ENCODE results near the gene ARF4. TPM values are rescaled to one million over a fixed set of nuclear protein-coding genes. Genes with fewer than 3 reads are reported as not detected.

ARF4 gene
- total and polyA plus RNA-seq, 7 donors = 37.7 to 127 (median 54.3) TPM

DNA sequence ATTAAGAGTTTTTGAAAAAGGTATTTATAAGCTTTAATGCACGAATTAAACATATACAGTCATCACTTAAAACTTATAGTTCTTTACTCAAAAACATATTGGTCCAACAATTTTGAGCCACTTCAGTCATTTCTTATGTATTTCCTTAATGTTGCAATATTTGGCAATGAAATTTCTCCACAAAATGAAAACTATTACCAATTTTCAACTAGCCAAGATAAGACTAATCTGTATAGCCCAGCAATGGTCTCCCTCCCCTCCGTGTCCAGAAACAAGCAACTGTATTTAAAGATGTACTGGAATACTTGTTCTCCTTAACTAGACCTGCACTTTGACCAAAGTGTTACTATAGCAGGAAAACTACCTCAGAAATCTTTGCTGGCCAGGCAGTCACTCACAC is 9.2 kb downstream of the ARF4 start:
- no peaks in the 10 kb centered on the region for H3K9me3 ChIP-seq
- ATAC-seq = no peak
- H3K4me3 ChIP-seq = no peak overlapping the region
- no peak for TF ChIP-seq CTCF (IDR thresholded peaks at IDR 0.05)
- H3K27me3 ChIP-seq (ENCODE audit: insufficient read depth in 3 of 3, low read length in 2 of 3) = no peaks in the 10 kb centered on the region
- 79 to 94% (median 87%) methylated on average over 2 of the region's 2 CpGs for WGBS, 3 donors
- DNase-seq = no peak
- H3K27ac ChIP-seq = no peak overlapping the region
- H3K4me1 ChIP-seq = peaks cover 21% of the 10 kb centered on the region
- intact Hi-C loops (cut with DNase I) = no loop called here
- peaks cover 4 to 12% of the 10 kb centered on the region in 2 donors for H3K36me3 ChIP-seq (ENCODE audit: insufficient read depth in 1 of 2, low read depth in 1 of 2)

DNA sequence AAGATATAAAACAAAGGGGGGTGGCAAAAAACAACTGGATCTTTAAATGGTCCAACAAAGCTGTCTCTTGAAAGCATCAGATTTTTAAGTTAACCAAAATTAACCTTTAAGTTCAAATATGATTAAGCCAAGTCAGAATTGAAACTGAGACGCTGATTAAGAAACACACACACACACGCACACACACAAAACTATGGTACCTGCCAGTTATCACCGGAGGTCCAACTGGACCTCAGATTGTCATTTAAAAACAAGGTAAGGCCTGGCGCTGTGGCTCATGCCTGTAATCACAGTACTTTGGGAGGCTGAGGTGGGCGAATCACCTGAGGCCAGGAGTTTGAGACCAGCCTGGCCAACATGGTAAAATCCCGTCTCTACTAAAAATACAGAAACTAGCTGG is 10.4 kb downstream of the ARF4 start:
- H3K4me3 ChIP-seq = no peak overlapping the region
- TF ChIP-seq CTCF (IDR thresholded peaks at IDR 0.05) = no peak
- no peak overlapping the region for H3K27ac ChIP-seq
- intact Hi-C loops (cut with DNase I) = no loop called here
- WGBS, 3 donors = 78 to 87% (median 78%) methylated on average over 6 of the region's 6 CpGs
- no peak for ATAC-seq
- H3K27me3 ChIP-seq (ENCODE audit: insufficient read depth in 3 of 3, low read length in 2 of 3) = no peaks in the 10 kb centered on the region
- peaks cover 12% of the 10 kb centered on the region for H3K4me1 ChIP-seq
- peaks cover 6 to 23% of the 10 kb centered on the region in 2 donors for H3K36me3 ChIP-seq (ENCODE audit: insufficient read depth in 1 of 2, low read depth in 1 of 2)
- H3K9me3 ChIP-seq = no peaks in the 10 kb centered on the region
- DNase-seq = no peak

DNA sequence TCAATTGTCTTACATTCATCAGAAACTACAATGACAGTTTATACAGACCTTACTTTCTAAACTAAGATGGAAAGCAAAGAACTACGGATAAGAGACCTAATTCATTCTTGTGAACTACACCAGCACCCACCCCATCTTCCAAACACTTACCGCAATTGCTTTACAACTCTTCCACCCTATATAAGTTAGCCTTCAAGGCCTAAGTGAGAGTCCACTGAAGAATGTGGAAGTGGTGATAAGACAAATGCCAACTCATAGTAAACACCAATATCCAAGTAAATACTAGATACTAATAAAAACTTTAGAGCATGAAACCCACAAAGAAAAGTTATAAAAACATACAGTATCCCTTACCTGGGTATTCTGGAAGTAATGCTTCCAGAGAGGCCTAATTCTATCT is 13.6 kb downstream of the ARF4 start:
- ATAC-seq (no peak), DNase-seq (no peak)
- Histone ChIP-seq H3K27ac (no peak overlapping the region), H3K9me3 (no peaks in the 10 kb centered on the region), H3K36me3 (ENCODE audit: insufficient read depth in 1 of 2, low read depth in 1 of 2) (peaks cover 6 to 53% of the 10 kb centered on the region in 2 donors), H3K4me1 (peaks cover 12% of the 10 kb centered on the region), H3K27me3 (ENCODE audit: insufficient read depth in 3 of 3, low read length in 2 of 3) (no peaks in the 10 kb centered on the region), H3K4me3 (no peak overlapping the region)
- TF ChIP-seq CTCF (IDR thresholded peaks at IDR 0.05) = no peak
- intact Hi-C loops (cut with DNase I) = no loop called here
- 85 to 91% (median 91%) methylated on average over 2 of the region's 2 CpGs for WGBS, 3 donors

- Histone ChIP-seq H3K9me3 (no peaks in the 10 kb centered on the region), H3K27me3 (ENCODE audit: insufficient read depth in 3 of 3, low read length in 2 of 3) (no peaks in the 10 kb centered on the region), H3K36me3 (ENCODE audit: insufficient read depth in 1 of 2, low read depth in 1 of 2) (peaks cover 6 to 63% of the 10 kb centered on the region in 2 donors), H3K4me1 (peaks cover 8% of the 10 kb centered on the region), H3K4me3 (no peak overlapping the region), H3K27ac (no peak overlapping the region)
- intact Hi-C loops (cut with DNase I) = no loop called here
- DNase-seq (no peak), ATAC-seq (peak in 2 of 4 donors; percentile 30 to 40)
- no peak for TF ChIP-seq CTCF (IDR thresholded peaks at IDR 0.05)
- WGBS, 3 donors = 94 to 97% (median 96%) methylated on average over 5 to 7 of the region's 7 CpGs
Measured at GRCh38 chr3:57582474-57583168, 14.5 kb downstream of the ARF4 start.

GRCh38 chr3:57577801-57578200 is 19.3 kb downstream of the ARF4 start:
- DNase-seq (no peak), ATAC-seq (no peak)
- Histone ChIP-seq H3K27ac (no peak overlapping the region), H3K9me3 (no peaks in the 10 kb centered on the region), H3K36me3 (ENCODE audit: insufficient read depth in 1 of 2, low read depth in 1 of 2) (peaks cover 3 to 96% of the 10 kb centered on the region in 2 donors), H3K27me3 (ENCODE audit: insufficient read depth in 3 of 3, low read length in 2 of 3) (no peaks in the 10 kb centered on the region), H3K4me1 (no peaks in the 10 kb centered on the region), H3K4me3 (no peak overlapping the region)
- 93 to 95% (median 94%) methylated on average over 9 of the region's 9 CpGs for WGBS, 3 donors
- TF ChIP-seq CTCF (IDR thresholded peaks at IDR 0.05) = no peak
- intact Hi-C loops (cut with DNase I) = no loop called here

Measured in psoas muscle (tissue), 8 donors.